ENCODE measurements around the gene AJAP1.

Gene AJAP1

GRCh38 chr1:4754816-4755215 lies 100.4 kb downstream of the AJAP1 start:
- TF ChIP-seq YY1 (IDR thresholded peaks at IDR 0.05; ENCODE audit: low read depth), result no peak
- no peak for TF ChIP-seq EGR1 (IDR thresholded peaks at IDR 0.05)

DNA sequence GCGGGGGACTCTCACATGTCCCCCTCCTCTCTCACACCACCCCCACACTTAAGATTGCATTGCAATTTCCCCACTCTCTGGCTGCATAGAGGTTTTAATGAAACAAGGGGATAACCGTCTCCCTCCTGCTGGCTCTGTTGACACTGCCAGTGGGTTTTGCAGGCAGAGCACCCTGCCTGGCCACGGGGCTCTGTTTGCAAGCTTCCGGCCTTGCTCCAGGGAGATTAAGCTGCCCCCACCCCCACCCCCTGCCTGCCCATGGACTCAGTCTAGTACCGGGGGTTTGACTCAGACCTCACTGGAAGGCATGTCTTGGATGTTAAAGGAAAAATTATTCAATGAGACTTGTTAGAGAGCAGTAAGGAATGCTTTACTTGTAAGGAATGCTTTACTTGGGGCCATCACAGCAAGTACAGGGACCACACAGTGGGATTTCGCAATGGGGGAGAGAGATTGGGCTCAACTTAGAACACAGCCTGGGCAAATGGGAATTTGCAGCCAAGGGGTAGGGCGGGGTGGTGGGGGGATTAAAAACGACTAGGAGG lies 101.0 kb downstream of the AJAP1 start:
- TF ChIP-seq ZBTB7A (IDR thresholded peaks at IDR 0.05; ENCODE audit: low read depth) (no peak), TCF12 (IDR thresholded peaks at IDR 0.05; ENCODE audit: low read depth) (no peak), TAF1 (IDR thresholded peaks at IDR 0.05; ENCODE audit: low read depth) (no peak), TEAD4 (IDR thresholded peaks at IDR 0.05) (no peak), EGR1 (IDR thresholded peaks at IDR 0.05) (no peak), YY1 (IDR thresholded peaks at IDR 0.05; ENCODE audit: low read depth) (no peak), CREB1 (IDR thresholded peaks at IDR 0.05; ENCODE audit: low read depth) (no peak), FOXM1 (IDR thresholded peaks at IDR 0.05; ENCODE audit: borderline replicate concordance, low read depth) (no peak), NFIC (IDR thresholded peaks at IDR 0.05) (no peak), EP300 (IDR thresholded peaks at IDR 0.05; ENCODE audit: borderline replicate concordance) (no peak), CEBPB (IDR thresholded peaks at IDR 0.05) (no peak), RAD21 (IDR thresholded peaks at IDR 0.05; ENCODE audit: low read depth) (no peak)
- TF ChIP-seq, protein P1, sequence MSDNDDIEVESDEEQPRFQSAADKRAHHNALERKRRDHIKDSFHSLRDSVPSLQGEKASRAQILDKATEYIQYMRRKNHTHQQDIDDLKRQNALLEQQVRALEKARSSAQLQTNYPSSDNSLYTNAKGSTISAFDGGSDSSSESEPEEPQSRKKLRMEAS (IDR thresholded peaks at IDR 0.05), result no peak

DNA sequence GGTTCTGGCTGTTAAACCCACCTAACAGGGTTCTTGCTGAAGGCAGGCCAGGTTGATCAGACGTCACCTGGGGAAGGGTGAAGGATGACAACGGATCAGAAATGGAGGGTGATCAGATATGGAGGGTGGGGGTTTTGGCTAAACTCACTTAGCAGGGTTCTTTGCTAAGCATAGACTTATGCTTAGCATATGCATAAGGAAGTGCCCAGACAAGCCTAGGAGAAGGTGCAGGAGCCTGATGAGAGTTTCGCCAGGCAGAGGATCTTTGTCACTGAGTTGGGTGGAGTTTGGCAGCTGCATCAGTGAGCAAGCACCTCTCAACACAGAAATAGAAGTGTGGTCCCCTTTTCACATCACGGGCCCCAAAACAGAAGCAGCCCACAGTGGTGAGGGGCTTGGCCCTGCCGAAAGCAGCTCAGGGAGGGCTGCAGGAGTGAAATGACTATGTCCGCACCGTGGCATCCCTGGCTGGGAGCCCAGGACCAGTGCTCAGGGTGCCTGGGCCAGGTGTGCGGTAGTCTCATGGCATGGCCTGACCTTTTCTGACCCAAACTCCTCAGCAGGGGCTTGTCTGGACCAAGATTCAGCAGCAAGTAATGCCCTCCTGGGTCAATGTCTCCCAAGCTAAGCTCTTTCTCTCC lies 101.6 kb downstream of the AJAP1 start:
- no peak for TF ChIP-seq RAD21 (IDR thresholded peaks at IDR 0.05; ENCODE audit: low read depth)
- TF ChIP-seq, protein P2, sequence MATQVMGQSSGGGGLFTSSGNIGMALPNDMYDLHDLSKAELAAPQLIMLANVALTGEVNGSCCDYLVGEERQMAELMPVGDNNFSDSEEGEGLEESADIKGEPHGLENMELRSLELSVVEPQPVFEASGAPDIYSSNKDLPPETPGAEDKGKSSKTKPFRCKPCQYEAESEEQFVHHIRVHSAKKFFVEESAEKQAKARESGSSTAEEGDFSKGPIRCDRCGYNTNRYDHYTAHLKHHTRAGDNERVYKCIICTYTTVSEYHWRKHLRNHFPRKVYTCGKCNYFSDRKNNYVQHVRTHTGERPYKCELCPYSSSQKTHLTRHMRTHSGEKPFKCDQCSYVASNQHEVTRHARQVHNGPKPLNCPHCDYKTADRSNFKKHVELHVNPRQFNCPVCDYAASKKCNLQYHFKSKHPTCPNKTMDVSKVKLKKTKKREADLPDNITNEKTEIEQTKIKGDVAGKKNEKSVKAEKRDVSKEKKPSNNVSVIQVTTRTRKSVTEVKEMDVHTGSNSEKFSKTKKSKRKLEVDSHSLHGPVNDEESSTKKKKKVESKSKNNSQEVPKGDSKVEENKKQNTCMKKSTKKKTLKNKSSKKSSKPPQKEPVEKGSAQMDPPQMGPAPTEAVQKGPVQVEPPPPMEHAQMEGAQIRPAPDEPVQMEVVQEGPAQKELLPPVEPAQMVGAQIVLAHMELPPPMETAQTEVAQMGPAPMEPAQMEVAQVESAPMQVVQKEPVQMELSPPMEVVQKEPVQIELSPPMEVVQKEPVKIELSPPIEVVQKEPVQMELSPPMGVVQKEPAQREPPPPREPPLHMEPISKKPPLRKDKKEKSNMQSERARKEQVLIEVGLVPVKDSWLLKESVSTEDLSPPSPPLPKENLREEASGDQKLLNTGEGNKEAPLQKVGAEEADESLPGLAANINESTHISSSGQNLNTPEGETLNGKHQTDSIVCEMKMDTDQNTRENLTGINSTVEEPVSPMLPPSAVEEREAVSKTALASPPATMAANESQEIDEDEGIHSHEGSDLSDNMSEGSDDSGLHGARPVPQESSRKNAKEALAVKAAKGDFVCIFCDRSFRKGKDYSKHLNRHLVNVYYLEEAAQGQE (IDR thresholded peaks at IDR 0.05; ENCODE audit: low read depth), result no peak
- TF ChIP-seq CEBPB (IDR thresholded peaks at IDR 0.05), result no peak
- TF ChIP-seq EP300 (IDR thresholded peaks at IDR 0.05; ENCODE audit: borderline replicate concordance), result no peak

DNA sequence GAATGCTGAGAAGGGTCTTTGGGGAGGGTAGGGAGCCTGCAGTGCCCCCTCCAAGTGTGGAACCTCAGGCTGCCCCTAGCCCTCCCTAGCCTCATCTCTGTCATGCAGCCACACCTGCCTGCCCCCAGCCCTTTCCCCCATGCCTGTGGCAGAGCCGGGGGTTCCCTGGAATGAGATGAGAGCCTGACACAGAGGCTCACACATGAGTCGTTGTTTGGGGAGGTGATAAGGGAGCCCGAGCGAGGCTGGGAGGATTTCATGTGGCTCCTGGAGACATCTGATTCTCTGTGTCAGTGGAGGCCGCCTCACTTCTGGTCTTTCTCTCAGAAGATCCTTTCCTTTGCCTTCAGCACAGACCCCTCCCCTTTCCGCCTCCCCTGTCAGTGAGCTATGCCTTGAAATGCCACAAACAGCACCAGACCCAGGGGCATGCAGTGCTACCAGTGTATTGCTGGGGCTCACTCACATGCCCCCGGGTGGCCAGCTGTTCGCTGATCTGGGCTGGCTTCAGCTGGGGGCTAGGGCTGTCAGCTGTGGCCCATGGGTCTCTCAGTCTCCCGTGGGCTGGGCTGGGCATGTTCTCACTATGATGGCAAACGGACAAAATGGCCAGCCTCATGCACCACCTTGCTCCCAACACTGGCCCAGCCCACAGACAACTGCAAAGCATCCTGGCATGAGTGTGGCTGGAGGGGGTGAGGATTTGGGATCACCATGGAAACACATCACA lies 102.6 kb downstream of the AJAP1 start:
- TF ChIP-seq CREB1 (IDR thresholded peaks at IDR 0.05; ENCODE audit: low read depth) (no peak), FOXM1 (IDR thresholded peaks at IDR 0.05; ENCODE audit: borderline replicate concordance, low read depth) (no peak), CEBPB (IDR thresholded peaks at IDR 0.05) (no peak), EP300 (IDR thresholded peaks at IDR 0.05; ENCODE audit: borderline replicate concordance) (no peak), ZBTB7A (IDR thresholded peaks at IDR 0.05; ENCODE audit: low read depth) (no peak), YY1 (IDR thresholded peaks at IDR 0.05; ENCODE audit: low read depth) (no peak), EGR1 (IDR thresholded peaks at IDR 0.05) (no peak), RAD21 (IDR thresholded peaks at IDR 0.05; ENCODE audit: low read depth) (no peak), TEAD4 (IDR thresholded peaks at IDR 0.05) (no peak), TCF12 (IDR thresholded peaks at IDR 0.05; ENCODE audit: low read depth) (no peak), USF1 (IDR thresholded peaks at IDR 0.05) (no peak), TAF1 (IDR thresholded peaks at IDR 0.05; ENCODE audit: low read depth) (no peak)
- TF ChIP-seq, protein P2 (IDR thresholded peaks at IDR 0.05; ENCODE audit: low read depth), result no peak
- TF ChIP-seq, protein P1 (IDR thresholded peaks at IDR 0.05), result no peak

- TF ChIP-seq TEAD4 (IDR thresholded peaks at IDR 0.05) (no peak), FOXM1 (IDR thresholded peaks at IDR 0.05; ENCODE audit: borderline replicate concordance, low read depth) (no peak), CREB1 (IDR thresholded peaks at IDR 0.05; ENCODE audit: low read depth) (no peak), ZBTB7A (IDR thresholded peaks at IDR 0.05; ENCODE audit: low read depth) (no peak), EGR1 (IDR thresholded peaks at IDR 0.05) (no peak), YY1 (IDR thresholded peaks at IDR 0.05; ENCODE audit: low read depth) (no peak)
These were observed 105.3 kb downstream of the AJAP1 start for GRCh38 chr1:4759671-4760070.

DNA sequence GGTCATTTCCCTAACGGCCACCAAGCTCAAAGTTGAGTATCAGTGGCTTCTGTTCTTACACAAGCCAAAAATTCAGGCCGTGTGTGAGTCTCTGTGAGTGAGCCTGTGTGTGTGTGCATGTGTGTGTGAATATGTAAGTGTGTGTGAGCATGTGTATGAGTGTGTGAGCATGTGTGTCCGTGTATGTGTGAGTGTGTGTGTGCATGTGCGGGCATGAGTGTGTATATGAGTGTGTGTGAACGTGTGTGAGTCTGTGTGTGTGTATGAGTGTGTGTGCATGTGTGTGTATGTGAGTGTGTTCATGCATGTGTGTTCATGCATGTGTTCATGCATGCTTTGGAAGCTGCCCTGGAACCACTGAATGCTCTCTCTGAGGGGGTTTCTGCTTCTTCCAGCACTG lies 105.7 kb downstream of the AJAP1 start:
- TF ChIP-seq ZBTB7A (IDR thresholded peaks at IDR 0.05; ENCODE audit: low read depth) (no peak), USF1 (IDR thresholded peaks at IDR 0.05) (no peak), CEBPB (IDR thresholded peaks at IDR 0.05) (no peak), FOXM1 (IDR thresholded peaks at IDR 0.05; ENCODE audit: borderline replicate concordance, low read depth) (no peak), TAF1 (IDR thresholded peaks at IDR 0.05; ENCODE audit: low read depth) (no peak), EGR1 (IDR thresholded peaks at IDR 0.05) (no peak), TCF12 (IDR thresholded peaks at IDR 0.05; ENCODE audit: low read depth) (no peak), RAD21 (IDR thresholded peaks at IDR 0.05; ENCODE audit: low read depth) (no peak), YY1 (IDR thresholded peaks at IDR 0.05; ENCODE audit: low read depth) (no peak), TEAD4 (IDR thresholded peaks at IDR 0.05) (no peak), CREB1 (IDR thresholded peaks at IDR 0.05; ENCODE audit: low read depth) (no peak)

Data from Ishikawa (cell line).